ENCODE data around the gene FNBP1.

FNBP1 gene

DNA sequence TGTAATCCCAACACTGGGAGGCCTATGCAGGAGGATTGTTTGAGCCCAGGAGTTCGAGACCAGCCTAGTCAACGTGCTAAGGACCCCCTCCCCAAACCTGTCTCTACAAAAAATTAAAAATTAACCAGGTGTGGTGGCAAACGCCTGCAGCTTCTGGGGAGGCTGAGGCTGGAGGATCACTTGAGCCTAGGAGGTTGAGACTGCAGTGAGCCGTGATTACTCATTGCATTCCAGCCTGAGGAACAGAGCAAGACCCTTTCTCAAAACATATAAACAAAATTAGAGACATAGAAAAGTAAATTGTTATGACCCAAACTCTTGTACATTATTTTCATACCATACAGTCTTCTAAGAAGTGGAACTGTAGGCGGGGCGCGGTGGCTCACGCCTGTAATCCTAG, 11.8 kb upstream of the FNBP1 start:
- H3K27me3 ChIP-seq (ENCODE audit: insufficient read depth, insufficient read length), result no peaks in the 10 kb centered on the region
- no peak for TF ChIP-seq ZNF274 (IDR thresholded peaks at IDR 0.05; ENCODE audit: low read depth, low read length)
- no peak for TF ChIP-seq YY1 (IDR thresholded peaks at IDR 0.05; ENCODE audit: insufficient read depth, insufficient read length)
- no peak for TF ChIP-seq SUZ12 (IDR thresholded peaks at IDR 0.05; ENCODE audit: extremely low read depth, insufficient read depth, insufficient read length)
- no peaks in the 10 kb centered on the region for H3K9me3 ChIP-seq (ENCODE audit: insufficient read depth, low read length)
- H3K9ac ChIP-seq (ENCODE audit: insufficient read length, low read depth), result peak overlapping the region; percentile 93
- peaks cover 20% of the 10 kb centered on the region for H3K36me3 ChIP-seq (ENCODE audit: insufficient read depth, insufficient read length, low read length)
- H3K4me1 ChIP-seq (ENCODE audit: insufficient read depth, insufficient read length), result no peaks in the 10 kb centered on the region
- peak overlapping the region; percentile 73 for H3K4me3 ChIP-seq (ENCODE audit: insufficient read length, low read depth)
- DNase-seq (ENCODE audit: low read depth, low spot score), result no peak

DNA sequence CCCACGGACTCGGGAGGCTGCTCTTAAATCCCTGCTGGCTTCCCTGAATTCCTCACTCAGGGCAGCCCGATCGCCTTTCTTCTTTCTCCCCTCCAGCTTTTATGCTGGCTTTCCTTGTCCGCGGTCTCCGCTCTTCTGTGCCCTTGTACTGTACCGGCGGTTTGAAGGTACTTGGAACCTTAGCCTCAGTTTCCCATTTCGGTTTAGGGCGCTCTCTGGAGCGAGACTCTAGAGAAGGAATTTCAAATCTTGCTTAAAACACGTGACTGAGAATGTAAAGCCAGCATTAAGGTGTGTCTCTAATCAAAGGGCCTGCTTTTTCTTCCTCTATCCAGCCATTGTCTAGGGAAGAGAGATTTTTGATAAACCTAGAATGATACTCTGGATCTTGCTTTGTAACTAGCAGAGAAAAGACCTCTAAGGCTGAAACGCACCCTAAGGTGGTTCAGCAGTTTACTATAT, 11.4 kb upstream of the FNBP1 start:
- DNase-seq (ENCODE audit: low read depth, low spot score), result no peak
- Histone ChIP-seq H3K9ac (ENCODE audit: insufficient read length, low read depth) (peak overlapping the region; percentile 93), H3K36me3 (ENCODE audit: insufficient read depth, insufficient read length, low read length) (peaks cover 19% of the 10 kb centered on the region)

DNA sequence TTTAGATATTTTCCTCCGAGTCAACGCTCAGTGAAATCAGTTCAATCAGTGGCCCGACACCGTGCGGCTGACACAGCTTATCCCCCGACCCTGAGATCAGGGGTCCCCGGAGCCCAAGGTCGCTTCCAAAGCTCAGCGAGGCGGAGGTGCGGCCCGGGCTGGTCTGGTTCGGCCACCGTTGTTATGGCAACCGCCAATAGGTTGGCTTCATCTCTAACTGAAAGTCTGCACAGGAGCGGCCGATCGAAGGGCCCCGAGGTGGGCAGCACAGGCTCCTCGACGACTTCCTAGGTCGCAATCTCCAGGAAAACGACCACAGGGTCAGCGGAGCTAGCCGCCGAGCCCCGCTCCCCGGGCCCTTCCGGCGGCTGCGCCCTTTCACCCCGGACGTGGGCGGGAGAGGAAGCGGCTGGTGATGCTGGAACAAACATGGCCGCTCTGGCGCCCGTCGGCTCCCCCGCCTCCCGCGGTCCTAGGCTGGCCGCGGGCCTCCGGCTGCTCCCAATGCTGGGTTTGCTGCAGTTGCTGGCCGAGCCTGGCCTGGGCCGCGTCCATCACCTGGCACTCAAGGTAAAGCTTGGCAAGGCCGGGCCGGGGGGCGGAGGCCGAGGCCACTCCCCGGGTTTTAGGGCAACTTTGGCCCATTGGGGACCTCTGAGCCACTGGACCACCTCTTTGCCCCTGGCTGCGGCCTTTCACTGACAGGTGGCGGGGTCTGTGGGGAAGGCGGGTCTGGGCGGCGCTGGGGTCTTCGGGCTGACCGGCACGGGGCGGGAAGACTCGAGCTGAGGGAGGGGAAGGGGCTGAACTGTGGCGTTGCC, 10.7 kb upstream of the FNBP1 start, which contains the start of gene GPR107:
GPR107 (plus strand) TSS at position 403 of the 821 bp plus-strand sequence; CDS start at position 430, 27 bp downstream.
- peak; percentile 48 for DNase-seq (ENCODE audit: low read depth, low spot score)
- Histone ChIP-seq H3K4me1 (ENCODE audit: insufficient read depth, insufficient read length) (no peaks in the 10 kb centered on the region), H3K9me3 (ENCODE audit: insufficient read depth, low read length) (no peaks in the 10 kb centered on the region), H3K36me3 (ENCODE audit: insufficient read depth, insufficient read length, low read length) (peaks cover 12% of the 10 kb centered on the region), H3K27me3 (ENCODE audit: insufficient read depth, insufficient read length) (no peaks in the 10 kb centered on the region), H3K4me3 (ENCODE audit: insufficient read length, low read depth) (peak within 1 kb of the TSS; percentile 73), H3K9ac (ENCODE audit: insufficient read length, low read depth) (peak within 1 kb of the TSS; percentile 93)
- TF ChIP-seq SUZ12 (IDR thresholded peaks at IDR 0.05; ENCODE audit: extremely low read depth, insufficient read depth, insufficient read length), result no peak
- TF ChIP-seq YY1 (IDR thresholded peaks at IDR 0.05; ENCODE audit: insufficient read depth, insufficient read length), result peak; percentile 85

More for the DNA sequence above, 11.4 kb upstream of the FNBP1 start:
- Histone ChIP-seq H3K4me3 (ENCODE audit: insufficient read length, low read depth) (peak overlapping the region; percentile 73), H3K4me1 (ENCODE audit: insufficient read depth, insufficient read length) (no peaks in the 10 kb centered on the region), H3K9me3 (ENCODE audit: insufficient read depth, low read length) (no peaks in the 10 kb centered on the region), H3K27me3 (ENCODE audit: insufficient read depth, insufficient read length) (no peaks in the 10 kb centered on the region)
- TF ChIP-seq SUZ12 (IDR thresholded peaks at IDR 0.05; ENCODE audit: extremely low read depth, insufficient read depth, insufficient read length), result no peak
- no peak for TF ChIP-seq YY1 (IDR thresholded peaks at IDR 0.05; ENCODE audit: insufficient read depth, insufficient read length)
- TF ChIP-seq ZNF274 (IDR thresholded peaks at IDR 0.05; ENCODE audit: low read depth, low read length), result no peak

GRCh38 chr9:130053109-130053503, 10.1 kb upstream of the FNBP1 start:
- Histone ChIP-seq H3K4me1 (ENCODE audit: insufficient read depth, insufficient read length) (no peaks in the 10 kb centered on the region), H3K27me3 (ENCODE audit: insufficient read depth, insufficient read length) (no peaks in the 10 kb centered on the region), H3K9ac (ENCODE audit: insufficient read length, low read depth) (peak overlapping the region; percentile 93), H3K9me3 (ENCODE audit: insufficient read depth, low read length) (no peaks in the 10 kb centered on the region), H3K4me3 (ENCODE audit: insufficient read length, low read depth) (peak overlapping the region; percentile 73), H3K36me3 (ENCODE audit: insufficient read depth, insufficient read length, low read length) (peaks cover 10% of the 10 kb centered on the region)
- no peak for TF ChIP-seq ZNF274 (IDR thresholded peaks at IDR 0.05; ENCODE audit: low read depth, low read length)
- no peak for TF ChIP-seq SUZ12 (IDR thresholded peaks at IDR 0.05; ENCODE audit: extremely low read depth, insufficient read depth, insufficient read length)
- no peak for TF ChIP-seq YY1 (IDR thresholded peaks at IDR 0.05; ENCODE audit: insufficient read depth, insufficient read length)
- no peak for DNase-seq (ENCODE audit: low read depth, low spot score)

GRCh38 chr9:130051855-130052254, 8.9 kb upstream of the FNBP1 start:
- H3K4me1 ChIP-seq (ENCODE audit: insufficient read depth, insufficient read length), result no peaks in the 10 kb centered on the region
- H3K27me3 ChIP-seq (ENCODE audit: insufficient read depth, insufficient read length), result no peaks in the 10 kb centered on the region
- TF ChIP-seq SUZ12 (IDR thresholded peaks at IDR 0.05; ENCODE audit: extremely low read depth, insufficient read depth, insufficient read length), result no peak
- TF ChIP-seq ZNF274 (IDR thresholded peaks at IDR 0.05; ENCODE audit: low read depth, low read length), result no peak
- no peak for TF ChIP-seq YY1 (IDR thresholded peaks at IDR 0.05; ENCODE audit: insufficient read depth, insufficient read length)
- H3K9me3 ChIP-seq (ENCODE audit: insufficient read depth, low read length), result no peaks in the 10 kb centered on the region
- no peak overlapping the region for H3K9ac ChIP-seq (ENCODE audit: insufficient read length, low read depth)
- peaks cover 9% of the 10 kb centered on the region for H3K36me3 ChIP-seq (ENCODE audit: insufficient read depth, insufficient read length, low read length)
- DNase-seq (ENCODE audit: low read depth, low spot score), result no peak
- H3K4me3 ChIP-seq (ENCODE audit: insufficient read length, low read depth), result no peak overlapping the region

- no peaks in the 10 kb centered on the region for H3K27me3 ChIP-seq (ENCODE audit: insufficient read depth, insufficient read length)
- TF ChIP-seq SUZ12 (IDR thresholded peaks at IDR 0.05; ENCODE audit: extremely low read depth, insufficient read depth, insufficient read length) (no peak), ZNF274 (IDR thresholded peaks at IDR 0.05; ENCODE audit: low read depth, low read length) (no peak), YY1 (IDR thresholded peaks at IDR 0.05; ENCODE audit: insufficient read depth, insufficient read length) (no peak)
- no peak overlapping the region for H3K4me3 ChIP-seq (ENCODE audit: insufficient read length, low read depth)
- H3K9ac ChIP-seq (ENCODE audit: insufficient read length, low read depth), result no peak overlapping the region
- peaks cover 9% of the 10 kb centered on the region for H3K36me3 ChIP-seq (ENCODE audit: insufficient read depth, insufficient read length, low read length)
- DNase-seq (ENCODE audit: low read depth, low spot score), result no peak
- H3K9me3 ChIP-seq (ENCODE audit: insufficient read depth, low read length), result no peaks in the 10 kb centered on the region
- H3K4me1 ChIP-seq (ENCODE audit: insufficient read depth, insufficient read length), result no peaks in the 10 kb centered on the region
Measured at GRCh38 chr9:130050462-130050861, 7.5 kb upstream of the FNBP1 start.

- H3K4me3 ChIP-seq (ENCODE audit: insufficient read length, low read depth), result no peak overlapping the region
- no peaks in the 10 kb centered on the region for H3K27me3 ChIP-seq (ENCODE audit: insufficient read depth, insufficient read length)
- H3K4me1 ChIP-seq (ENCODE audit: insufficient read depth, insufficient read length), result no peaks in the 10 kb centered on the region
- no peak for DNase-seq (ENCODE audit: low read depth, low spot score)
- TF ChIP-seq ZNF274 (IDR thresholded peaks at IDR 0.05; ENCODE audit: low read depth, low read length) (no peak), YY1 (IDR thresholded peaks at IDR 0.05; ENCODE audit: insufficient read depth, insufficient read length) (no peak), SUZ12 (IDR thresholded peaks at IDR 0.05; ENCODE audit: extremely low read depth, insufficient read depth, insufficient read length) (no peak)
- no peak overlapping the region for H3K9ac ChIP-seq (ENCODE audit: insufficient read length, low read depth)
- H3K9me3 ChIP-seq (ENCODE audit: insufficient read depth, low read length), result no peaks in the 10 kb centered on the region
- peaks cover 9% of the 10 kb centered on the region for H3K36me3 ChIP-seq (ENCODE audit: insufficient read depth, insufficient read length, low read length)
Measured at GRCh38 chr9:130049431-130050210, 6.6 kb upstream of the FNBP1 start.
